ENCODE results near the gene EXOC6B. TPM values are rescaled to one million over a fixed set of nuclear protein-coding genes. Genes with fewer than 3 reads are reported as not detected.

Gene EXOC6B
- total RNA-seq, 1 donor from 2014 or later: 139 TPM

DNA sequence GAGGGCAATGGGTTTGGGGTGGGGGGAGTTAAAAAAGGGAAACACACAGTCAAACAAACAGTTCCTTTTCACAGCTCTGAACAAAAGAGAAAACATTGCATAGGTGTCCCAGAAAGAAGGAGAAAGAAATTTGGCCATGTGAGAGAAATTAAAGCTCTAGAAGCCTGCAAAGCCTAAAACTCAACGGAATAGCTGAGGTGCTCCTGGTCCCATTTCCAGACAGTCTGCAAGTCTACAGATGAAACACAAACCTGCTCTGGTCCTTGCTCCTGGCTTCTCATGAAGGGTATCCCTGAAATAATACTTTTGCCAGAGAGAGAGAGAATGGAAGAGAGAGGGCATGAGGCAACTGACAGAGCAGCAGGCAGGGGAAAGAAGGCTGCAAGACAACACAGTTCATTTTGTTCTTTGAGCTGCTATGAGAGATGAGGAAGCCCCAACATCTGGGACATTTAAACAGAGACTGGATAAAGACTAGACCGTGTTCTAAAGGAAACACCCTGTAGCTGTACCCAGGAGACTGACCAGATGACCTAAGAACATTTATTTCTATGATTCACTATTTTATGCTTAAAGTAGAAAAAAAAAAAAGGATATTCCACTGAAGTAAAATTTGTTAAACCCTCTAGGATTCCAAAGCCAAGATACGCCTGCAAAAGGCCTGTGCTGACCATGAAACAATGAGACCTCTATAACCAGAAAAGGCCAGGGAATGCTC is 620.9 kb downstream of the EXOC6B start:
- peaks cover 33% of the 10 kb centered on the region for H3K4me1 ChIP-seq
- H3K9me3 ChIP-seq (replicated peaks): no peaks in the 10 kb centered on the region
- no peaks in the 10 kb centered on the region for H3K27me3 ChIP-seq (ENCODE audit: low read depth)
- no peaks in the 10 kb centered on the region for H3K36me3 ChIP-seq
- H3K4me3 ChIP-seq: no peak overlapping the region
- H3K27ac ChIP-seq (replicated peaks): peak overlapping the region; percentile 76
- DNase-seq: no peak
- TF ChIP-seq CTCF (IDR thresholded peaks at IDR 0.05; ENCODE audit: borderline replicate concordance): no peak
- intact Hi-C loops (cut with micrococcal nuclease): no loop called here

DNA sequence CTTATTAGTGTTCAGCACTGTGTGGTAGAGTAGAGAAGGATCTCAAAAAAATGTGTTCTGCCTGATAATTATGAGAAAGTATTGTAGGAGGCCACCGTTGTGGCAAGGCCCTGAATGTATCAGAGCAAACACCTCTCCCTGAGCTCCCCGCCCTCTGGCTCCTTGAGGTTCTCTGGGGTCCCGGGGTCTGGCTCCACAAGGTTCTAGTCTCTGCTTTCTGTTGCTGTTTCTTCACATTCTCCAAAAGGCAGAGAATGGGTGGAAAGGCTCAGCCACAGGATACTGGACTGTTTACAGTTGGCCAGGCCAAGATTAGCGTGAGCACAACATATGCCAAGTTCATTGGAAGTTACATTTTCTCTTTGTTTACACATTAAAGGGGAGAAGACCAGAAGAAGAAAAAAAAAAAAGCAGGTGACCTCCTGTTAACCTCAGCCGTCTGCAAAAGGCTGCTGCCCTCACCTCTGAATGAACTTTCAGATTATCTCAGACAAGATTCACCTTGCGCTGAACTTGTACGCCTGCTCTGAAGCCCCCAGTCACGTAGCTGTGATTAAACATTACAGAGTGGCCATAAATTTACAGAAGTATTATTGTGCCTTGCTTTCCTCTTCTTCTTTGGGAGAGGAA is 621.6 kb downstream of the EXOC6B start:
- DNase-seq: no peak
- intact Hi-C loops (cut with micrococcal nuclease): no loop called here
- Histone ChIP-seq H3K4me1 (peaks cover 33% of the 10 kb centered on the region), H3K27ac (replicated peaks) (peak overlapping the region; percentile 76), H3K27me3 (ENCODE audit: low read depth) (no peaks in the 10 kb centered on the region), H3K4me3 (no peak overlapping the region), H3K9me3 (replicated peaks) (no peaks in the 10 kb centered on the region), H3K36me3 (no peaks in the 10 kb centered on the region)
- TF ChIP-seq CTCF (IDR thresholded peaks at IDR 0.05; ENCODE audit: borderline replicate concordance): no peak

DNA sequence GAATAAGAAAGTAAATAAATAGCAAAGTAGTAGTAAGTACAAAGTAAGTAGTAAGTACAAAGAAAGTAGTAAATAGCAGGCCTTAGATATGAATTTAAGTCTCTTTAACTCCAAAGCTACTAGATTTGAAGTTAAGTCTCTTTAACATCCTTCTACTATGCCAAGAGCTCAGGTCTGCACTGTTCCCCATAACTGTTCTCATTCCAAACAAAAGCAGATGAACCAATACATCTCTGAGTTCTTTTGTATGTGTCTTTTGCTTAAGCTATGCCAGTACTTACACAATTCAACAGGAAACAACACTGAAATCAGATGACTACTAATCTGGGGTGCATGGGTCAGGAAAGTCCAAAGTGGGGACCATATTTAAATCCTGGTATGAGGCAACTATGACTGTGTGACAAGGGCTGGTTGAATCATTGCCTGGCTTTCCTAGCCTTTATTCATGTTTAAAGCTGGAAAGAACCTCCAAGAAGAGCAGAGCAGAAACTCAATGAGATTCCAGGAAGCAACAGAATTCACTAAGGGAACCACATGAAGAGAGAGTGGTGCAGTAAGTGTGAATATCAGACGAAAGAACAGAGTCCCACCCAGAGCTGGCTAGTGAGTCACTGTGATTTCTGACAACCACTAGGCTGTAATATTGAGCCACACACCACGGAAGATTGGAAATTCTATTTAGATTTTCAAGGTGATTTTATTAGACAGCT is 627.1 kb downstream of the EXOC6B start:
- no peak for TF ChIP-seq CTCF (IDR thresholded peaks at IDR 0.05; ENCODE audit: borderline replicate concordance)
- Histone ChIP-seq H3K36me3 (no peaks in the 10 kb centered on the region), H3K27me3 (ENCODE audit: low read depth) (no peaks in the 10 kb centered on the region), H3K9me3 (replicated peaks) (no peaks in the 10 kb centered on the region), H3K27ac (replicated peaks) (no peak overlapping the region), H3K4me3 (no peak overlapping the region), H3K4me1 (peaks cover 3% of the 10 kb centered on the region)
- DNase-seq: no peak
- intact Hi-C loops (cut with micrococcal nuclease): no loop called here

- no peaks in the 10 kb centered on the region for H3K9me3 ChIP-seq (replicated peaks)
- H3K36me3 ChIP-seq: no peaks in the 10 kb centered on the region
- H3K27me3 ChIP-seq (ENCODE audit: low read depth): no peaks in the 10 kb centered on the region
- H3K4me3 ChIP-seq: no peak overlapping the region
- intact Hi-C loops (cut with micrococcal nuclease): no loop called here
- no peaks in the 10 kb centered on the region for H3K4me1 ChIP-seq
- no peak overlapping the region for H3K27ac ChIP-seq (replicated peaks)
- TF ChIP-seq CTCF (IDR thresholded peaks at IDR 0.05; ENCODE audit: borderline replicate concordance): no peak
- DNase-seq: no peak
Observed at GRCh38 chr2:72193723-72194122, 632.1 kb downstream of the EXOC6B start.

DNA sequence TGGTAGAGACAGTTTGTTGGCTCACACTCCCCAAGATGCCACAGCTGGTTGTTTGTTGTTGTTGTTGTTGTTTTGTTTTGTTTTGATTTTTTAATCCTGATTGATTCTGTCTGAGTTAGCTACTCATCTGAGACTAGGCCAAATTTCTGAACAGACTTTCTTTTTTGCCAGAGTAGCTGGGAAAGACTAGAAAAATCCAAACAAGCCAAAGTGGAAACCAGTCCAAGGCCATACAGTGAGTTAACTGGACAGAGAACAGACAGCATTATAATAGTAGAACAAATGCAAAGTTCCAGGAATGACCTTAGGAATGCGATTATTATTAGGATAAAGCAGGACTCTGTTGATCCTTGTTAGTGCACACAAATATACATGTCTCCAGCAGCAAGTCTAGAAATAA is 634.4 kb downstream of the EXOC6B start:
- intact Hi-C loops (cut with micrococcal nuclease): no loop called here
- Histone ChIP-seq H3K4me1 (peaks cover 2% of the 10 kb centered on the region), H3K27ac (replicated peaks) (no peak overlapping the region), H3K4me3 (no peak overlapping the region), H3K27me3 (ENCODE audit: low read depth) (no peaks in the 10 kb centered on the region), H3K36me3 (no peaks in the 10 kb centered on the region), H3K9me3 (replicated peaks) (no peaks in the 10 kb centered on the region)
- TF ChIP-seq CTCF (IDR thresholded peaks at IDR 0.05; ENCODE audit: borderline replicate concordance): no peak
- no peak for DNase-seq

Data from left ventricle myocardium inferior (tissue), 1 donor.